Cardiac muscle cell (in vitro differentiated cells and primary cell): ENCODE results near the gene MORF4L2. TPM values are rescaled to one million over a fixed set of nuclear protein-coding genes. Genes with fewer than 3 reads are reported as not detected.

Experiments used
- DNase-seq, 2 donors: peaks; one replicate each; pipeline versions ENCODE4 v3.0.0 to v3.0.0-alpha.2; 2010 to 2017; ENCODE audit warnings: low read depth in 1 of 2, low spot score in 1 of 2
- H3K27ac ChIP-seq: fragments of 200-600 bp; sonication (generic); 2 replicates; pipeline ENCODE4 v1.5.1; 2016
- H3K27me3 ChIP-seq: fragments of 200-600 bp; sonication (generic); 2 replicates; pipeline ENCODE4 v1.6.0; 2016; ENCODE audit warnings: control low read depth
- H3K36me3 ChIP-seq: fragments of 200-600 bp; sonication (generic); 2 replicates; pipeline ENCODE4 v1.5.1; 2016; ENCODE audit warnings: control low read depth
- H3K4me1 ChIP-seq: fragments of 200-600 bp; sonication (generic); 2 replicates; pipeline ENCODE4 v1.8.1; 2017; ENCODE audit warnings: low read depth, mild to moderate bottlenecking, mixed run types
- H3K4me3 ChIP-seq: fragments of 200-600 bp; sonication (generic); 2 replicates; pipeline ENCODE4 v1.5.1; 2016; ENCODE audit warnings: mild to moderate bottlenecking
- H3K9me3 ChIP-seq: fragments of 200-600 bp; sonication (generic); 2 replicates; pipeline ENCODE4 v1.5.1; 2017; ENCODE audit warnings: low read depth, mild to moderate bottlenecking, control low read depth
- CTCF ChIP-seq: IDR thresholded peaks from 2 replicates; pipeline ENCODE4 v1.5.1; 2012; ENCODE audit warnings: low read depth, mild to moderate bottlenecking, low read length
- polyA plus RNA-seq: library from polyadenylated mRNA; unstranded; fragments of >200 nt; fragmentation: Nextera tagmentation; extraction: Ambion mirVana; gene quantifications from 2 replicates; pipeline ENCODE4 v1.2.1, GENCODE V29; 2016
- total RNA-seq: library from RNA; depleted of rRNA; stranded (reverse); fragments of >200 nt; gene quantifications from 2 replicates; pipeline ENCODE4 v1.2.3, GENCODE V29; 2016

The MORF4L2 gene
- total and polyA plus RNA-seq, 2 experiments from 2014 or later, result 629 to 796 TPM

- no peak within 1 kb of the TSS for H3K4me3 ChIP-seq
- no peak for TF ChIP-seq CTCF
- H3K9me3 ChIP-seq, result no peaks in the 10 kb centered on the region
- H3K36me3 ChIP-seq, result no peaks in the 10 kb centered on the region
- H3K27ac ChIP-seq, result no peak within 1 kb of the TSS
- peaks cover 15% of the 10 kb centered on the region for H3K4me1 ChIP-seq
- DNase-seq, result no peak
- H3K27me3 ChIP-seq, result no peaks in the 10 kb centered on the region
Observed at GRCh38 chrX:103710609-103711008, 24.1 kb upstream of the MORF4L2 start, which contains the start of gene TMEM31. Gene TMEM31, plus strand, starts transcription at chrX:103710909. Its CDS starts 1,350 bp downstream, at chrX:103712259.

DNA sequence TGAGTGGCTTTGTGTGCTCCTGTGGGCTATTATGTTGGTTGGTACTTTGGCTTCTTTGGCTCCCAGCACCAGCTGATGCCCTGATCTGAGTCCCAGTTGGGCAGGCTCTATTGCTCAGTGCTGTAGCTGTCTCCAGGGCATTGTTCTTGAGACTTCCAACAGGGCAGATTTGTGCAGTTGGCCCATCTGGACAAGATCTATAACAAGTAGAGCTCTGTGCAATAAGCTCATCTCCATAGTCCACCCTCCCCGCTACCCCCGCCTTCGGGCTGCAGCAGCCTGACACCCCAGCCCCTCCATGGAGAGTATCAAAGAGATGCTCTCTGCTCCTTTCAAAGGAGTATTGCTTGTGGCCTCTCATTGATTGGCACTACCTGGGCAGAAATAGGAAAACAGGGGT is 18.4 kb upstream of the MORF4L2 start:
- TF ChIP-seq CTCF, result no peak
- Histone ChIP-seq H3K9me3 (no peaks in the 10 kb centered on the region), H3K4me3 (no peak overlapping the region), H3K27ac (no peak overlapping the region), H3K4me1 (peaks cover 15% of the 10 kb centered on the region), H3K27me3 (no peaks in the 10 kb centered on the region), H3K36me3 (no peaks in the 10 kb centered on the region)
- DNase-seq, result no peak

- Histone ChIP-seq H3K27me3 (no peaks in the 10 kb centered on the region), H3K4me3 (no peak overlapping the region), H3K36me3 (no peaks in the 10 kb centered on the region), H3K9me3 (no peaks in the 10 kb centered on the region), H3K27ac (no peak overlapping the region), H3K4me1 (peaks cover 9% of the 10 kb centered on the region)
- no peak for TF ChIP-seq CTCF
- DNase-seq, result no peak
Observed at GRCh38 chrX:103699243-103699642, 12.7 kb upstream of the MORF4L2 start.

GRCh38 chrX:103697687-103698086 is 11.2 kb upstream of the MORF4L2 start:
- Histone ChIP-seq H3K27me3 (no peaks in the 10 kb centered on the region), H3K4me1 (peaks cover 9% of the 10 kb centered on the region), H3K27ac (no peak overlapping the region), H3K9me3 (no peaks in the 10 kb centered on the region), H3K4me3 (no peak overlapping the region), H3K36me3 (no peaks in the 10 kb centered on the region)
- DNase-seq, result no peak
- no peak for TF ChIP-seq CTCF

GRCh38 chrX:103691059-103691458 is 4.6 kb upstream of the MORF4L2 start:
- Histone ChIP-seq H3K4me1 (peaks cover 6% of the 10 kb centered on the region), H3K27me3 (no peaks in the 10 kb centered on the region), H3K36me3 (no peaks in the 10 kb centered on the region), H3K27ac (no peak overlapping the region), H3K9me3 (no peaks in the 10 kb centered on the region), H3K4me3 (no peak overlapping the region)
- no peak for DNase-seq
- no peak for TF ChIP-seq CTCF

DNA sequence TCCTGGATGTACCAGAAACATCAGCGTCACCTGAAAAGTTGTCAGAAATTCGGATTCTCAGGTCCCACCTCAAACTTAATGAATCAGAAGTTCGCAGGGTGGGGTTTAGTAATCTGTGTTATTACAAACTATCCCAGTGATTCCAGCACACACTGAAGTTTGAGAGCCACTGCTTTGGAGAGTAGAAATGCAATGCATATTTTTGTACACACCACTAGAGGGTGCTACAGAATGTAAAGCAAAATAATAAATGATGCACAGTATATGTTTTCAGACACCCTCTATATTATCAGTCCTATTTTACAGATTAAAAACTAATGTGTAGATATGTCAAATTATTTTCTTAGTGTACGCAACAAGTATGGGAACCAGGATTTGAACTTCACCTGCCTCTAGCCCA is 2.4 kb upstream of the MORF4L2 start:
- Histone ChIP-seq H3K36me3 (peaks cover 13% of the 10 kb centered on the region), H3K27ac (peak overlapping the region; percentile 33), H3K27me3 (no peaks in the 10 kb centered on the region), H3K4me1 (peaks cover 14% of the 10 kb centered on the region), H3K4me3 (no peak overlapping the region), H3K9me3 (no peaks in the 10 kb centered on the region)
- DNase-seq, result peak; percentile 59 to 66
- TF ChIP-seq CTCF, result peak; percentile 46
